Activated CD4-positive, alpha-beta T cell treated with anti-CD3 and anti-CD28 coated beads, Interleukin-10, Interleukin-2, amounts not matched to agents 100 ng/mL and 50 ng/mL, durations not matched to agents 16 hours and 8 hours (primary cell): ENCODE data around the gene AHSP.
"Not testable (repeated sequence)": the region's sequence is repeated elsewhere in the genome, so short reads cannot be mapped to it uniquely, and the experiment has no call there.

ENCODE experiments used
- DNase-seq: peaks from one replicate; pipeline ENCODE4 v3.0.0-alpha.2; 2020

AHSP gene

GRCh38 chr16:31527734-31528274 lies at the start of gene AHSP:
Gene AHSP, plus strand, starts transcription at chr16:31527900. Its CDS starts 240 bp downstream, at chr16:31528140.
- DNase-seq = no peak

GRCh38 chr16:31478956-31479355 lies 48.7 kb upstream of the AHSP start:
- no peak for DNase-seq

GRCh38 chr16:31479751-31480150 lies 47.9 kb upstream of the AHSP start:
- DNase-seq = no peak

- DNase-seq = no peak
These were observed 46.7 kb upstream of the AHSP start for GRCh38 chr16:31480851-31481536.

- DNase-seq = no peak
These were observed 44.6 kb upstream of the AHSP start, which contains the start of gene SLC5A2 for GRCh38 chr16:31483081-31483480. Gene SLC5A2, plus strand, starts transcription at chr16:31483123. Its CDS starts 14 bp downstream, at chr16:31483137.

GRCh38 chr16:31484048-31484447 lies 43.7 kb upstream of the AHSP start:
- DNase-seq = not testable (repeated sequence)

GRCh38 chr16:31484491-31485171 lies 43.1 kb upstream of the AHSP start:
- DNase-seq = no peak

GRCh38 chr16:31485571-31485970 lies 42.1 kb upstream of the AHSP start:
- no peak for DNase-seq

GRCh38 chr16:31486045-31486444 lies 41.7 kb upstream of the AHSP start:
- DNase-seq = no peak

GRCh38 chr16:31487071-31487719 lies 40.5 kb upstream of the AHSP start:
- DNase-seq = no peak

- DNase-seq = peak; percentile 55
These were observed 39.8 kb upstream of the AHSP start for GRCh38 chr16:31487720-31488467.

GRCh38 chr16:31488468-31489297 lies 39.0 kb upstream of the AHSP start:
- no peak for DNase-seq

- DNase-seq = no peak
These were observed 38.5 kb upstream of the AHSP start for GRCh38 chr16:31489298-31489564.

GRCh38 chr16:31489616-31490584 lies 37.8 kb upstream of the AHSP start:
- DNase-seq = no peak

- no peak for DNase-seq
These were observed 35.8 kb upstream of the AHSP start for GRCh38 chr16:31491778-31492418.

- DNase-seq = no peak
These were observed 34.1 kb upstream of the AHSP start for GRCh38 chr16:31493506-31494125.

- DNase-seq = no peak
These were observed 31.0 kb upstream of the AHSP start for GRCh38 chr16:31496670-31497069.

- DNase-seq = no peak
These were observed 29.2 kb upstream of the AHSP start for GRCh38 chr16:31498493-31498892.

GRCh38 chr16:31499928-31500327 lies 27.8 kb upstream of the AHSP start:
- no peak for DNase-seq
